Panc1 (cell line): Measurements from ENCODE around the gene HTR1B. TPM values are rescaled to one million over a fixed set of nuclear protein-coding genes. Genes with fewer than 3 reads are reported as not detected.
A peak's percentile ranks its signal among the peaks of the same experiment; 100 is the strongest.

Source experiments
- ATAC-seq: fragments of 200-7000 bp; cut with Tn5 transposase; 2 replicates; pipeline ENCODE4 v1.9.1; 2020; ENCODE audit warnings: mild to moderate bottlenecking, moderate library complexity
- BruUV-seq: library from RNA; stranded (reverse); fragments of 400-500 nt; replicated peaks from 2 replicates; lab custom pipeline; 2021; lab: Mats Ljungman, UMichigan
- CTCF ChIA-PET: fragments of 300-600 bp; sonication (Branson Sonifier 250); formaldehyde crosslinking; loops from one replicate; lab custom pipeline; 2022; ENCODE audit warnings: antibody characterized with exemption; lab: Charles Lee
- POLR2A ChIA-PET: fragments of 300-600 bp; sonication (Branson Sonifier 250); formaldehyde crosslinking; loops from one replicate; lab custom pipeline; 2022; ENCODE audit warnings: antibody characterized with exemption; lab: Charles Lee
- DNase-seq: peaks from one replicate; pipeline ENCODE4 v3.0.0-alpha.2; 2010; ENCODE audit warnings: low read depth, low spot score
- H3K27ac ChIP-seq: 2 replicates; pipeline ENCODE4 v1.5.1; 2011; ENCODE audit warnings: mild to moderate bottlenecking, low read length, inconsistent platforms
- H3K27me3 ChIP-seq: fragments of 200-500 bp; sonication (Bioruptor generic); 2 replicates; pipeline ENCODE4 v1.6.0; 2014; ENCODE audit warnings: low read length, inconsistent platforms; ENCODE audit not compliant: control insufficient read depth, insufficient read depth
- H3K36me3 ChIP-seq: fragments of 200-500 bp; sonication (Bioruptor generic); 2 replicates; pipeline ENCODE4 v1.5.1; 2014; ENCODE audit warnings: inconsistent platforms, mild to moderate bottlenecking, low read length, moderate library complexity; ENCODE audit not compliant: control insufficient read depth, insufficient read depth
- H3K4me1 ChIP-seq: 2 replicates; pipeline ENCODE4 v1.5.1; 2011; ENCODE audit warnings: inconsistent platforms, mild to moderate bottlenecking, low read length, moderate library complexity; ENCODE audit not compliant: control insufficient read depth, insufficient read depth
- H3K4me3 ChIP-seq, 2 experiments: 2 replicates each; pipeline ENCODE4 v1.5.1; 2011 to 2012; ENCODE audit warnings: low read depth in 2 of 2, low read length in 2 of 2, mild to moderate bottlenecking in 2 of 2, inconsistent platforms in 1 of 2, moderate library complexity in 1 of 2
- H3K9me3 ChIP-seq: fragments of 200-500 bp; sonication (Bioruptor generic); 2 replicates; pipeline ENCODE4 v1.5.1; 2014; ENCODE audit warnings: low read depth, mild to moderate bottlenecking, inconsistent platforms, low read length, moderate library complexity; ENCODE audit not compliant: control insufficient read depth, insufficient read depth
- CTCF ChIP-seq: fragments of 450-650 bp; IDR thresholded peaks from 2 replicates; pipeline ENCODE4 v1.5.1; 2017; ENCODE audit warnings: mild to moderate bottlenecking
- POLR2AphosphoS5 ChIP-seq: IDR thresholded peaks from 2 replicates; pipeline ENCODE4 v1.6.1; 2012; ENCODE audit warnings: mild to moderate bottlenecking, low read depth, low read length, moderate library complexity
- REST ChIP-seq, 2 experiments: IDR thresholded peaks; 2 replicates each; pipeline ENCODE4 v1.6.1; 2011 to 2012; ENCODE audit warnings: low read depth in 2 of 2, control low read depth in 1 of 2, low read length in 1 of 2, mild to moderate bottlenecking in 1 of 2, moderate library complexity in 1 of 2; ENCODE audit not compliant: insufficient read depth in 1 of 2
- SIN3A ChIP-seq: IDR thresholded peaks from 2 replicates; pipeline ENCODE4 v1.6.1; 2012; ENCODE audit warnings: low read depth, mild to moderate bottlenecking, low read length, moderate library complexity, borderline replicate concordance; ENCODE audit not compliant: insufficient read depth
- TCF7L2 ChIP-seq: IDR thresholded peaks from 2 replicates; pipeline ENCODE4 v1.6.1; 2011; ENCODE audit warnings: mild to moderate bottlenecking, low read depth, low read length, inconsistent platforms
- in situ Hi-C: cut with HindIII; loops from 2 replicates; pipeline ENCODE4 v1.10.0; 2016; ENCODE audit warnings: low sequenced_read_pairs, low pct_unique_long_range_greater_than_20kb
- intact Hi-C: fragments of 100-400 bp; cut with micrococcal nuclease; formaldehyde crosslinking; loops from one replicate; pipeline ENCODE4 v1.10.0; 2022; ENCODE audit not compliant: unreplicated experiment
- total RNA-seq: library from RNA; stranded (reverse); gene quantifications from one replicate; pipeline ENCODE4 v1.2.1, GENCODE V29; 2021; ENCODE audit not compliant: unreplicated experiment

HTR1B gene
- total RNA-seq, 1 experiment from 2014 or later = 14.0 TPM

- Histone ChIP-seq H3K36me3 (no peaks in the 10 kb centered on the region), H3K27ac (no peak overlapping the region), H3K9me3 (0 out of 2 replicates have a peak, but pooled peaks cover 2% of the 10 kb centered on the region), H3K4me1 (no peaks in the 10 kb centered on the region), H3K27me3 (no peaks in the 10 kb centered on the region), H3K4me3 (no peak overlapping the region)
- TF ChIP-seq SIN3A (no peak), CTCF (no peak), TCF7L2 (no peak), REST (IDR thresholded peaks at IDR 0.05; ENCODE audit: insufficient read depth in 1 of 2, low read depth in 2 of 2, low read length in 1 of 2) (no peak), POLR2AphosphoS5 (no peak)
- ATAC-seq = no peak
- ChIA-PET POLR2A (no interaction called here), CTCF (no interaction called here)
- intact Hi-C loops (no loop called here), in situ Hi-C loops (no loop called here)
- BruUV-seq = no TSS peak
- no peak for DNase-seq
Measured at GRCh38 chr6:77416839-77417238, 46.5 kb downstream of the HTR1B start.

- Histone ChIP-seq H3K9me3 (0 out of 2 replicates have a peak, but pooled peaks cover 2% of the 10 kb centered on the region), H3K4me3 (no peak overlapping the region), H3K36me3 (no peaks in the 10 kb centered on the region), H3K4me1 (no peaks in the 10 kb centered on the region), H3K27ac (peak overlapping the region; percentile 1; the same call in 1 of the 2 replicates), H3K27me3 (no peaks in the 10 kb centered on the region)
- in situ Hi-C loops (no loop called here), intact Hi-C loops (no loop called here)
- CTCF ChIA-PET = no interaction called here
- BruUV-seq = no TSS peak
- DNase-seq = no peak
- TF ChIP-seq REST (IDR thresholded peaks at IDR 0.05; ENCODE audit: insufficient read depth in 1 of 2, low read depth in 2 of 2, low read length in 1 of 2) (no peak), TCF7L2 (no peak), POLR2AphosphoS5 (no peak), SIN3A (no peak), CTCF (no peak)
- no peak for ATAC-seq
- POLR2A ChIA-PET = no interaction called here
Measured at GRCh38 chr6:77415706-77416105, 47.6 kb downstream of the HTR1B start.

Other genes starting within 250 kb of the HTR1B start
- gene MEI4, start 189.5 kb upstream of the HTR1B start, total RNA-seq = 0.05 TPM